Panc1 (cell line): ENCODE data around the gene SKA3.
"Not testable (repeated sequence)": the region's sequence is repeated elsewhere in the genome, so short reads cannot be mapped to it uniquely, and the experiment has no call there.

Source experiments
- POLR2AphosphoS5 ChIP-seq: IDR thresholded peaks from 2 replicates; pipeline ENCODE4 v1.6.1; 2012; ENCODE audit warnings: mild to moderate bottlenecking, low read depth, low read length, moderate library complexity
- SIN3A ChIP-seq: IDR thresholded peaks from 2 replicates; pipeline ENCODE4 v1.6.1; 2012; ENCODE audit warnings: low read depth, mild to moderate bottlenecking, low read length, moderate library complexity, borderline replicate concordance; ENCODE audit not compliant: insufficient read depth
- TCF7L2 ChIP-seq: IDR thresholded peaks from 2 replicates; pipeline ENCODE4 v1.6.1; 2011; ENCODE audit warnings: mild to moderate bottlenecking, low read depth, low read length, inconsistent platforms
- TF ChIP-seq, protein P1 (sequence below): fragments of 450-650 bp; IDR thresholded peaks from 2 replicates; pipeline ENCODE4 v1.5.1; 2017; ENCODE audit warnings: mild to moderate bottlenecking
- TF ChIP-seq, protein P2 (sequence below), 2 experiments: IDR thresholded peaks; 2 replicates each; pipeline ENCODE4 v1.6.1; 2011 to 2012; ENCODE audit warnings: low read depth in 2 of 2, control low read depth in 1 of 2, low read length in 1 of 2, mild to moderate bottlenecking in 1 of 2, moderate library complexity in 1 of 2; ENCODE audit not compliant: insufficient read depth in 1 of 2

DNA sequence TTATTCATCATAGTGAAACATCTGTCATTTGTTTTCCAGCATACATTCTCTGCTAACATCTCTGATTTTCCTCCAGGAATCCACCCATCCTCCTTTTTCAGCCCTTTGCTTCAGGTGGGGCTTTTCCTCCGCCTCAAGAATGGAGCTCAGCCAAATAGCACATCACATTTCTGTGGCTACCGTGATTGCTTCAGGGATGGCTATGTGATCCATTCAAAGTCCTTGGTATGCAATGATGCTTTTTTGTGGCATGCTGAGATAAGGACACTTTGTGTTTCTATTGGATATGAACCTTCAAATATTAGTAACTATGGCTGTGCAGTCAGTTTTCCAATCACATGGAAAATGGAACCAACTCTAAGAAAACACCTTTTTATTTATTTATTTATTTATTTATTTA, 18.4 kb upstream of the SKA3 start:
- TF ChIP-seq, protein P1, sequence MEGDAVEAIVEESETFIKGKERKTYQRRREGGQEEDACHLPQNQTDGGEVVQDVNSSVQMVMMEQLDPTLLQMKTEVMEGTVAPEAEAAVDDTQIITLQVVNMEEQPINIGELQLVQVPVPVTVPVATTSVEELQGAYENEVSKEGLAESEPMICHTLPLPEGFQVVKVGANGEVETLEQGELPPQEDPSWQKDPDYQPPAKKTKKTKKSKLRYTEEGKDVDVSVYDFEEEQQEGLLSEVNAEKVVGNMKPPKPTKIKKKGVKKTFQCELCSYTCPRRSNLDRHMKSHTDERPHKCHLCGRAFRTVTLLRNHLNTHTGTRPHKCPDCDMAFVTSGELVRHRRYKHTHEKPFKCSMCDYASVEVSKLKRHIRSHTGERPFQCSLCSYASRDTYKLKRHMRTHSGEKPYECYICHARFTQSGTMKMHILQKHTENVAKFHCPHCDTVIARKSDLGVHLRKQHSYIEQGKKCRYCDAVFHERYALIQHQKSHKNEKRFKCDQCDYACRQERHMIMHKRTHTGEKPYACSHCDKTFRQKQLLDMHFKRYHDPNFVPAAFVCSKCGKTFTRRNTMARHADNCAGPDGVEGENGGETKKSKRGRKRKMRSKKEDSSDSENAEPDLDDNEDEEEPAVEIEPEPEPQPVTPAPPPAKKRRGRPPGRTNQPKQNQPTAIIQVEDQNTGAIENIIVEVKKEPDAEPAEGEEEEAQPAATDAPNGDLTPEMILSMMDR = not testable (repeated sequence)
- not testable (repeated sequence) for TF ChIP-seq TCF7L2, POLR2AphosphoS5, SIN3A
- TF ChIP-seq, protein P2, sequence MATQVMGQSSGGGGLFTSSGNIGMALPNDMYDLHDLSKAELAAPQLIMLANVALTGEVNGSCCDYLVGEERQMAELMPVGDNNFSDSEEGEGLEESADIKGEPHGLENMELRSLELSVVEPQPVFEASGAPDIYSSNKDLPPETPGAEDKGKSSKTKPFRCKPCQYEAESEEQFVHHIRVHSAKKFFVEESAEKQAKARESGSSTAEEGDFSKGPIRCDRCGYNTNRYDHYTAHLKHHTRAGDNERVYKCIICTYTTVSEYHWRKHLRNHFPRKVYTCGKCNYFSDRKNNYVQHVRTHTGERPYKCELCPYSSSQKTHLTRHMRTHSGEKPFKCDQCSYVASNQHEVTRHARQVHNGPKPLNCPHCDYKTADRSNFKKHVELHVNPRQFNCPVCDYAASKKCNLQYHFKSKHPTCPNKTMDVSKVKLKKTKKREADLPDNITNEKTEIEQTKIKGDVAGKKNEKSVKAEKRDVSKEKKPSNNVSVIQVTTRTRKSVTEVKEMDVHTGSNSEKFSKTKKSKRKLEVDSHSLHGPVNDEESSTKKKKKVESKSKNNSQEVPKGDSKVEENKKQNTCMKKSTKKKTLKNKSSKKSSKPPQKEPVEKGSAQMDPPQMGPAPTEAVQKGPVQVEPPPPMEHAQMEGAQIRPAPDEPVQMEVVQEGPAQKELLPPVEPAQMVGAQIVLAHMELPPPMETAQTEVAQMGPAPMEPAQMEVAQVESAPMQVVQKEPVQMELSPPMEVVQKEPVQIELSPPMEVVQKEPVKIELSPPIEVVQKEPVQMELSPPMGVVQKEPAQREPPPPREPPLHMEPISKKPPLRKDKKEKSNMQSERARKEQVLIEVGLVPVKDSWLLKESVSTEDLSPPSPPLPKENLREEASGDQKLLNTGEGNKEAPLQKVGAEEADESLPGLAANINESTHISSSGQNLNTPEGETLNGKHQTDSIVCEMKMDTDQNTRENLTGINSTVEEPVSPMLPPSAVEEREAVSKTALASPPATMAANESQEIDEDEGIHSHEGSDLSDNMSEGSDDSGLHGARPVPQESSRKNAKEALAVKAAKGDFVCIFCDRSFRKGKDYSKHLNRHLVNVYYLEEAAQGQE (IDR thresholded peaks at IDR 0.05; ENCODE audit: insufficient read depth in 1 of 2, low read depth in 2 of 2, low read length in 1 of 2) = not testable (repeated sequence)
